Measurements from ENCODE around the gene PRR35. TPM values are rescaled to one million over a fixed set of nuclear protein-coding genes. Genes with fewer than 3 reads are reported as not detected.

PRR35 gene
- total RNA-seq, 2 donors from 2014 or later, result 0.42 TPM; not detected in 1

- Histone ChIP-seq H3K36me3 (peaks cover 7% of the 10 kb centered on the region), H3K4me3 (no peak overlapping the region), H3K4me1 (ENCODE audit: control insufficient read depth in 1 of 2, low read depth in 2 of 2) (no peaks in the 10 kb centered on the region), H3K27me3 (replicated peaks; ENCODE audit: insufficient read depth) (no peaks in the 10 kb centered on the region), H3K9me3 (no peaks in the 10 kb centered on the region), H3K27ac (no peak overlapping the region)
- TF ChIP-seq CTCF (IDR thresholded peaks at IDR 0.05), result no peak
- DNase-seq (ENCODE audit: low spot score) (no peak), ATAC-seq (ENCODE audit: insufficient number of reproducible peaks, low FRiP score, low read depth) (no peak)
Observed at GRCh38 chr16:556474-557173, 3.6 kb upstream of the PRR35 start.

GRCh38 chr16:557463-558297 lies 2.5 kb upstream of the PRR35 start:
- no peak for ATAC-seq (ENCODE audit: insufficient number of reproducible peaks, low FRiP score, low read depth)
- Histone ChIP-seq H3K36me3 (peaks cover 3% of the 10 kb centered on the region), H3K27ac (no peak overlapping the region), H3K4me1 (ENCODE audit: control insufficient read depth in 1 of 2, low read depth in 2 of 2) (no peaks in the 10 kb centered on the region), H3K4me3 (no peak overlapping the region), H3K9me3 (no peaks in the 10 kb centered on the region), H3K27me3 (replicated peaks; ENCODE audit: insufficient read depth) (no peaks in the 10 kb centered on the region)
- no peak for TF ChIP-seq CTCF (IDR thresholded peaks at IDR 0.05)
- no peak for DNase-seq (ENCODE audit: low spot score)

GRCh38 chr16:558298-559020 lies 1.7 kb upstream of the PRR35 start:
- Histone ChIP-seq H3K27me3 (replicated peaks; ENCODE audit: insufficient read depth) (no peaks in the 10 kb centered on the region), H3K4me1 (ENCODE audit: control insufficient read depth in 1 of 2, low read depth in 2 of 2) (no peaks in the 10 kb centered on the region), H3K27ac (no peak overlapping the region), H3K9me3 (no peaks in the 10 kb centered on the region), H3K36me3 (no peaks in the 10 kb centered on the region), H3K4me3 (no peak overlapping the region)
- no peak for TF ChIP-seq CTCF (IDR thresholded peaks at IDR 0.05)
- DNase-seq (ENCODE audit: low spot score), result no peak
- ATAC-seq (ENCODE audit: insufficient number of reproducible peaks, low FRiP score, low read depth), result no peak

- no peak for TF ChIP-seq CTCF (IDR thresholded peaks at IDR 0.05)
- no peaks in the 10 kb centered on the region for H3K36me3 ChIP-seq
- ATAC-seq (ENCODE audit: insufficient number of reproducible peaks, low FRiP score, low read depth) (no peak), DNase-seq (ENCODE audit: low spot score) (no peak)
- H3K27ac ChIP-seq, result no peak overlapping the region
- H3K27me3 ChIP-seq (replicated peaks; ENCODE audit: insufficient read depth), result no peaks in the 10 kb centered on the region
- no peak overlapping the region for H3K4me3 ChIP-seq
- H3K4me1 ChIP-seq (ENCODE audit: control insufficient read depth in 1 of 2, low read depth in 2 of 2), result no peaks in the 10 kb centered on the region
- H3K9me3 ChIP-seq, result no peaks in the 10 kb centered on the region
Observed at GRCh38 chr16:559021-559380, 1.2 kb upstream of the PRR35 start.

All from thoracic aorta (tissue), 2 donors.